ENCODE measurements around the gene ALDH4A1. TPM values are rescaled to one million over a fixed set of nuclear protein-coding genes. Genes with fewer than 3 reads are reported as not detected.

ALDH4A1 gene
- total RNA-seq, 1 donor from 2014 or later, result 35.9 TPM

GRCh38 chr1:18891426-18891780 lies 11.0 kb downstream of the ALDH4A1 start:
- peaks cover 10% of the 10 kb centered on the region for H3K36me3 ChIP-seq
- no peak for TF ChIP-seq CTCF (IDR thresholded peaks at IDR 0.05; ENCODE audit: borderline replicate concordance)
- no peak overlapping the region for H3K27ac ChIP-seq (replicated peaks)
- no peak for DNase-seq
- no peaks in the 10 kb centered on the region for H3K9me3 ChIP-seq (replicated peaks)
- H3K4me1 ChIP-seq, result peaks cover 19% of the 10 kb centered on the region
- no peak overlapping the region for H3K4me3 ChIP-seq
- intact Hi-C loops (cut with micrococcal nuclease), result no loop called here
- H3K27me3 ChIP-seq (ENCODE audit: low read depth), result no peaks in the 10 kb centered on the region

- intact Hi-C loops (cut with micrococcal nuclease), result no loop called here
- H3K4me3 ChIP-seq, result no peak overlapping the region
- H3K4me1 ChIP-seq, result peaks cover 19% of the 10 kb centered on the region
- no peaks in the 10 kb centered on the region for H3K9me3 ChIP-seq (replicated peaks)
- H3K27ac ChIP-seq (replicated peaks), result no peak overlapping the region
- no peak for TF ChIP-seq CTCF (IDR thresholded peaks at IDR 0.05; ENCODE audit: borderline replicate concordance)
- DNase-seq, result no peak
- H3K27me3 ChIP-seq (ENCODE audit: low read depth), result no peaks in the 10 kb centered on the region
- peaks cover 10% of the 10 kb centered on the region for H3K36me3 ChIP-seq
Observed at GRCh38 chr1:18890706-18891425, 11.5 kb downstream of the ALDH4A1 start.

- Histone ChIP-seq H3K4me1 (peaks cover 8% of the 10 kb centered on the region), H3K36me3 (peaks cover 29% of the 10 kb centered on the region), H3K27me3 (ENCODE audit: low read depth) (no peaks in the 10 kb centered on the region), H3K9me3 (replicated peaks) (no peaks in the 10 kb centered on the region), H3K4me3 (no peak overlapping the region), H3K27ac (replicated peaks) (no peak overlapping the region)
- no peak for TF ChIP-seq CTCF (IDR thresholded peaks at IDR 0.05; ENCODE audit: borderline replicate concordance)
- intact Hi-C loops (cut with micrococcal nuclease), result no loop called here
- DNase-seq, result no peak
Observed at GRCh38 chr1:18886003-18886335, 16.4 kb downstream of the ALDH4A1 start.

- no peak overlapping the region for H3K27ac ChIP-seq (replicated peaks)
- no peak overlapping the region for H3K4me3 ChIP-seq
- H3K27me3 ChIP-seq (ENCODE audit: low read depth), result no peaks in the 10 kb centered on the region
- H3K36me3 ChIP-seq, result peaks cover 29% of the 10 kb centered on the region
- TF ChIP-seq CTCF (IDR thresholded peaks at IDR 0.05; ENCODE audit: borderline replicate concordance), result no peak
- H3K4me1 ChIP-seq, result peaks cover 3% of the 10 kb centered on the region
- no peaks in the 10 kb centered on the region for H3K9me3 ChIP-seq (replicated peaks)
- DNase-seq, result no peak
- intact Hi-C loops (cut with micrococcal nuclease), result no loop called here
Observed at GRCh38 chr1:18885311-18886002, 16.9 kb downstream of the ALDH4A1 start.

- intact Hi-C loops (cut with micrococcal nuclease), result no loop called here
- H3K27ac ChIP-seq (replicated peaks), result no peak overlapping the region
- no peak for DNase-seq
- peaks cover 29% of the 10 kb centered on the region for H3K36me3 ChIP-seq
- no peak overlapping the region for H3K4me3 ChIP-seq
- H3K4me1 ChIP-seq, result no peaks in the 10 kb centered on the region
- TF ChIP-seq CTCF (IDR thresholded peaks at IDR 0.05; ENCODE audit: borderline replicate concordance), result no peak
- no peaks in the 10 kb centered on the region for H3K9me3 ChIP-seq (replicated peaks)
- no peaks in the 10 kb centered on the region for H3K27me3 ChIP-seq (ENCODE audit: low read depth)
Observed at GRCh38 chr1:18884727-18885126, 17.6 kb downstream of the ALDH4A1 start.
